GM21367 (cell line): ENCODE results near the gene PRRT1B.

Experiments used
- ATAC-seq: cut with Tn5 transposase; IDR thresholded peaks from one replicate; pipeline ENCODE4 v1.9.1; 2021; ENCODE audit not compliant: unreplicated experiment

Gene PRRT1B

DNA sequence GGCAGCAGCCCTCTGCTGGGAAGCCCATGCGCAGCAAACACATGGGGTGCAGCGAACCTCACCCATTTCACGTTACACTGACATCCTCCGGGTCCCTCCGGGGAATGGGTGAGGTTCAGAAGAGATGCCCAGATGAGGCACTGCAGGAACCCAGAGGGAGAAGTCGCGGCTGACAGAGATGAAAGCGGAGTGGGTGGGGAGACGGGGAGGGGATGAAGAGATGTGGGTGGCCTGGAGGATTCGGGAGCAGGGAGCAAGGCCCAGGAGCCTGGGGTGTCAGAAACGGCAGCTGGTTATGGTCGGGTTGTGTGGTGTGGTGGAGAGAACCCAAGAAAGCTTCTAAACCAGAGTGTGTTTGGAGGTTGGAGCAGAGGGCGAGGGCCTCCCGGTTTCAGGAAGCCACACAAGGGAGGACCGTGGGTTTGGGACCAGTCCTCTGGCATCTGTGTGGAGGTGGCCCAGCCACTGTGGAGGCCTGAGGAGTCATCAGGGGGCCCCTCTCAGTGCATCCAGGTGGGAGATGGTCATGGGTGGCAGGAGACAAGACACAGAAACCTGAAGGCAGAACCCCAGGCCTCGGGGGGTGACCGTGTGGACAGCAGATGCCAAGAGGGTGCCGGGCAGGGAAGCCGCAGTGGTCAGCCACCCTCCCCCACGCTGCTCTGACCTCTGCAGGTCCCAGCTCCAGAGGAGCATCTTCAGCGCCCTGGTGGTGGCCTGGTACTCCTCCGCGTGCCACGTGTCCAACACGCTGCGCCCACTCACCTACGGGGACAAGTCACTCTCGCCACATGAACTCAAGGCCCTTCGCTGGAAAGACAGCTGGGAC lies 22.9 kb upstream of the PRRT1B start:
- no peak for ATAC-seq

DNA sequence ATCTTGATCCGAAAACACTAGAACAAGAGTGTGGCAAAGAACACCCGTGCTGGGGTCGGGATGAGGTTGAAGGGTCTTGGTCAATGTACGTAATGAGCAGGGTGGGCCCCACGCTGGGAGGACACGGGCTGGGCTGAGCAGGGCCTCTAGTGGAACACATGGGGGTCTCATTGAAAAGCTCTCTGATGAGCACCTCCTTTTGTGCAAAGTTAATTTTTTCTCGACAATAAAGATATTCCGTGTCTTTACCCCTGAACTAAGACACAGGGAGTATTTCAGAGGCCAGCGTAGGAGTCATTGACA lies 22.3 kb upstream of the PRRT1B start:
- no peak for ATAC-seq

DNA sequence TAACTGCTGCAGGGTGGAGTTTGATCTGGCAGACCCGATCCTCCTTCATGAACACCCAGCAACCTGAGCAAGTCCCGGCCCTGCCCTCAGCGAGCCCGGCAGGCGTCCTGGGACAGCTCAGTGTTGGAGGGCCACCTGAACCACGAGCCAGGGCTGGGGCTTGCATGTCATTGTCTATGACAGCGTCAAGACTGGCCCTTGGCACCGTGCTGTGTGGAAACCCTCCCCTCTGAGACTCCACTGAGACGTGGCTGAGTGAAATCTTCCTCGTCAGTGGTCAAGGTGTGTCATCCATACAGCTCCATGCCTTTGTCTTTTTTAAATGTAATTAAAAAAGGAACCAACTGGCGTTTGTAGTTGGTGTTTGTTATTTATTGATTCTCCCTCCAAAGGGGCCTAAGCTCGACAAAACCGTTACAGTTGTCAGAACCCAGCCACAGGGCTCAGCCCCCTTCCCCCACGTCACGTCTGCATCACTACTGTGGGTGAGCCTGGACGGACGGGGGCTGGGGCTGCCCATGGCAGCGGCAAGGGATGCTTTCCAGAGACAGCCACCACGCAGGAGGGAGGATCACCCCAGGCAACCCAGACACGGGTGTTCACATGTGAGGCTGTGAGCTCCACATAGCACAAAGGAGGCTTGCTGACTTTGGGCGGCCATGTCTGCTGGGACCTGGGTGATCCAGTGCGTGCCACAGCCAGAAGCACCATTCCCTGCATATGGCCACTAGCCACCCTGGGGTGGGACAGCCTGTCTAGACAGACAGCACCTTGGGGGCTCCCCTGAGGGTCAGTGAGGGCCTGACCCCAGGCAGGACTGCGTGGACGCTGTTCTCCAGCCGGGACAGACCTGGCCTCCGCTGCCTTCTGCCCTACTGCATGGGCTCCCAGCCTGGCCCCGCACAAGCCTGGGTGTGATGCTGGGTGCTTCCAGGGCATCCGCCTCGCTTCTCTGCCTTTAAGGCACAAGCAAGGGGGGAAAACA lies 21.6 kb upstream of the PRRT1B start:
- ATAC-seq, result no peak

DNA sequence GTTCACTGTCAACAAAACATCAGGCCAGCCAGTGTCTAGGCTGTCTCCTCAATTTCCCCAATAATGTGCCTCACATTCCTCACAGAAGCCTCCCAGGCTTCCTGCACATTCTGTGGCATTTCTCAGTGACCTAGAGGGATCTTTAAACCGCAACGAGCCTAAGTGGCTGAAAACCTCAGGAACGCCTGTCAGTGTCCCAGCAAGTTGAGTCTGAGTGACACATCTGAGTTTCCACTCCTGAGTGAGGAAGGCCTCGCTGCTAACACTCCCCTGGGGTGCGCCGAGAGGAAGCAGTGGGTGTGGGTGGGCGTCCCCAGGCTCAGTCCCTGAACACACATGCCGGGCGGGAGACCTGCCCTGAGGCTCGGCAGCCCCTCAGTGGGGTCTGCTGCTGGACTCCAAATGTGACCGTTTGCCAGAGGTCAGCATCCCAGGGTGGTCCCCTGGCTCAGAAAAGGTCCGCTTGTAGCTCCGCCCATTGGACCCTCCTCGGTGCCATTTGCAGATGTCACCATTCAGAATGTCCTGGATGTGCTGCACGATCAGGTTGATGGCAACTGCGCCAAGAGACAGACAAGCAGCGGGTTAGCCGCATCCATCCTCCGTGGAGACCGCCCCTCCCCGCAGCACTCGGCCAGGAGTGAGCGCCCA lies 20.5 kb upstream of the PRRT1B start:
- no peak for ATAC-seq

DNA sequence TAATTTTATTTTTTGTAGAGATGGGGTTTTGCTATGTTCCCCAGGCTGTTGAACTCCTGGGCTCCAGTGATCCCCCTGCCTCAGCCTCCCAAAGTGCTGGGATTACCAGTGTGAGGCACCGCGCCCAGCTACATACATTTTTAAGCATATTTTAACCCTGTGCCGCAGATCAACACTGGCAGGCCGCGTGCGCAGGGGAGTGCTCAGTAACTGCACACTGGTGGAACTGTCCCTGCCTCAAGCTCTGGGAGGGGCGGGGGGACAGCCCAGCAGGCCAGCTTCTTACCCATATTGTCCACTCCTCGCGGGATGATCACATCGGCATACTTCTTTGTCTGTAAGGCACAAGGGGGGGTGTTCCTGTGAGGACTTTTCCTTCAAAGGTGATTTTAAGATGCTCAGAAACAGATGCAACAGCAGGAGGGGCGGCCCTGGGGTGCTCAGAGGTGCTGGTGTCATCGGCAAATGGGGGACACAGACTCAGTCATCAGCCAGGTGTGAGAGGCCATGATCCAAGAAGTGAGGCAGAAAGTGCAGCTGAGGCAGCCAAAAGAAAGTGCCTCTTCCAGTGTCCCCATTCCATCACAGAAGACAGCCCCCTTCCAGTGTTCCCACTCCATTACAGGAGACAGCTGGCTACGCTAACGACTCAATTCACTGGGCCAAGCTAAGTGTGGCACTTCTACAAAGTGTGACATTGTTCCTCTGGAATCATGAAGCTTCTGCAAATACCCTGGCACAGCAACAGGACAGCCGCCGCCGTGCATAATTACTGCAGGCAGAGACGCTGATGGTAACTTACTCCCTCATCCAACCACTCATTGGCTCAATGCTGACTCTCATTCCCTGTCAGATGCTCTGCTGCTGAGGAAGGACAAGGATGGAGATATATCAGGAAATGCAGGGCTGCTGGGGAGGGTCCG lies 19.4 kb upstream of the PRRT1B start:
- no peak for ATAC-seq

DNA sequence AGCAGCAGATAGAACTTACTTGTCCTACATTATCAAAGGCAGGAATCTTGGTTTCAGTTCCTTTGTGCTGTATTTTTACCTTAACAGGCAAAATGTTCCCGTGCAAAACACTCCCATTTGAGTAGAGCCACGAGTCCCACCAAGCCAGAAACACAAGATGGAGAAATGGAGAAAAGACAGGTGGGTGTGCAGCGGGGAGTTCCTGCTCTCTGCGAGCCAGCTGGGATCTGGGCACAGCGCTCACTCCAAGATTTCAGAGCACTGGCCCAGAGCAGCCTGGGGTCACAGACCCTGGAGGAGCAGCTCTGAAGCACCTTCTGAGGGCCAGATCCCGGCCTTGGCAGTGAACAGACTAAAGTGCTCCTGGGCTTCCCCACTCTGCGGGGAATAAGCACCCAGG lies 17.1 kb upstream of the PRRT1B start:
- no peak for ATAC-seq

DNA sequence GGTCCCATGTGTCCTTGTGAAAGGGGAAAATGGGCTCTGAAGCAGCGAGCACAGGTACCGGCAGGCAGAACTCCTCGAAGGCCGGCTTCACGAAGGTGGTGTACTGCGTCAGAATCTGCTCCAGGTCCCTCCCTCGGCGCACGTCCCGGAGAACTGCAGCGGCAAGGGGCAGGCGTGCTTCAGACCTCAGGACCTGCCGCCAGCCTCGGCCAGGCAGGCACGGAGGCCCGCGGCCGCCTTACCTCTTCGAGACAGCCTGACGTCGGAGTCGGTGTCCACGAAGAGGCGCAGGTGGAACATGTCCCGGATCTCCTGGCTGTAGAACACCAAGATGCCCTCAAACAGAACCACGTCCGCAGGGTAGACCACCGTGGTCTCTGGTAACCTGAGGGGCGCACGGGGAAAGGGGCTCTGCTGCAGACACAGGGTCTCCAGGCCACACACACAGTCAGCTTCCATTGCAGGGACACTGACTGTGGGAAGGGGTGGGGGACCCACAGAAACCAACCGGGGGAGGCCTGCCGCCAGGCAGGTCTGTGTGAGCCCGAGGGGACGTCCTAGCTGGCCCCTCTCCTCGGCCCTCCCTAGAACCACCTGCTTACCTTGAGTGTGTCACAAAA lies 16.3 kb upstream of the PRRT1B start:
- ATAC-seq, result no peak

DNA sequence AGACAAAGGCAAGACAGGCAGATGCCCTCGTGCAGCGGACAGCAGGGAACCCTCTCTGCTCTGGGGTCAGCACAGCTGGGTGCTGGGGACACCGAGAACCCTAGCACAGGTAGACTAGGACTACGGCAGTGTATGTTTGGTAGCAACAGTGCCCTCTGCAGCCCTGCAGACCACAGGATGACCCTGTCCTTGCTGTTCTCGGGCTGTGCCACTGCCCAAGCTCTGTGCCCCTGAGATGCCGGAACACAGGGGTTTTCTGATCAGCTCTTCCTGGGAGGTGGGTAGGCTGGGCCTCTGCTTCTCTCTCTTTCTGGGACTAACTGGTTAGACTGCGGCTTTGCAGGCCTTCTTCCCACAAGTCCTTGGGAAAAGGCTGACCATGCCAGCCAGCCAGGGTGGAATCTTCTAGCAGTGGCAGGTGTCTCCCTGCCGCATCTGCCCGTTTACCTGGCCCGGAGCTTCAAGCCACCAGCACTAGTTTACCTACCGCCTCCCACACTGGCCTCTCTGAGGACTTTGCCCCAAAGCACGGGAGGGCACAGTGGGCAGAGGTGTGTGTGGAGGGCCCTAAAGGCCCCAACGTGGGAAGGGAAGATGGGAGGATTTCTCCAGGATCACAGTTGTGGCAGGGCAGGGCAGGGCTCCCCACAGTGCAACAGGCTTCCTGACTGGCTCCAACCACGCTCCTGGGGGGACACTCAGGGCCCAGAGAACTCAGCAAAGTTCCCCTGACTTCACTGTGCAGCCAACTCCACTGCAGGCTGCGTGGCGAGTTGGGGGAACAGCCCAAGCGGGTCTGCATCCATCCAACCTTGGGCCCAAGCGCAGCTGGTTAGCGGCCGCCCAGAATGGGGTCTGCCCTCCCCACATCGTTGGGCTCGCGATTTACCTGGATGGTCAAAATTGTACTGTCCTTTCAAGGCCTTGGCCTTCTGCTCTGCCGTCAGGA lies 15.5 kb upstream of the PRRT1B start:
- no peak for ATAC-seq

DNA sequence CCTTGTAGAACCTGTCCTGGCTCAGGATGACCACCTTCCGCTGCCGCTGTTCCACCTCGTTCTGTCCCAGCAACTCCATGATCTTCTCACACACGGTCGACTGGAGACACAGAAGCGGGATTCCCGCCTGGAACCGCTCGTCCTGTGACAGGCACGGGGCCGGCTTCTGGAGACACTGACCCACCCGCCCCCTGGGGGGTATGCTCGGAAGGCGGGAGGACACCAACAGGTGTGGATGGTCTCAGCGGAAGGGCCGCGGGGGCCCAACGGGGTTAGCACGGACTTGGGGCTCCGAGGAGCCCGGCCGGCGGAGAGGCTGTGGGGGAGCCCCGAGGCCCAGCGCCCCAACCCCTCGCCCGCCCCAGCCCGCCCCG lies 14.8 kb upstream of the PRRT1B start:
- peak; percentile 4 for ATAC-seq

DNA sequence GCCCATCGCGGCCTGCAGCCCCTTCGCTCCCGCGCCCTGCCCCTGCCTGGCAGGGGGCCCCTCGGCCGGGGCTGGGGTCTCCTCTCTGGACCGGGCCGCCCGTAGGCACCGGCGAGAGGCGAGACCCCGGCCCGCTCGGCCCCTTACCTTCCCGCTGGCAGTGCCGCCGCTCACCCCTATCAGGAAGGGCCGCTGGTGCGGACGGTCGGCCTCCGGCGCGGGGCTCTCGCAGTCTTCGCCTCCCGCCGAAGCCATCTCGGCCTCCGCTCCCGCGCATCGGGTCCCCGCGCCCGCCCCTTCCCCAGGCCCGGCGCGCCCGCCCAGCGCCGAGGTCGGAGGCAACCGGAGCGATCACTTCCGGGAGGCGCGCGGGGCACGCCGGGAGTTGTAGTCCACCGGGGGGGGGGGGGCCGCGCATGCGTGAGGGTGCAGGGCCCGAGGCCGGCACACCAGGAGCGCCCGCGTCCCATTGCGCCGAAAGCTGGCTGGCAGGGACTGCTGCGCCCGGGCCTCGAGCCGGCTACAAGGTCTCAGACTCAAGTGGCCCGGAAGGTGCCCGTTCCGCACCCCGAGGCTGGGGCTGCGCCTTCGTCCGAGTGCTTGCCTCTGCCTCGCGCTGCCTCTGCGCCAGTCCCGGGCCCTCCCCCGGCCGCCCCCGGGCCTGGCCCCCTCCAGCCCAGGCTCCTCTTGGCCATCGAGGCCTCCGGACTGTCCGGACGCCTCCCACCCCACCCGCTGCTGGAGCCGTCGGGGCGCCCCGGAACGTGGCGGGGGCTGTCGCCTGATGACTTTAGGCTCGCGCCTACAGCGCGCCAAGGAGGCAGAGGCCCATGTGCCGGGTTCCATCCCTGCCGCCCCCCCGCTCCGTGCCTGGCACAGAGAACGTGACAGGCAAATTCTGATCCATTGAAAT lies 14.1 kb upstream of the PRRT1B start, which contains the start of gene UCK1:
Gene UCK1, minus strand, starts transcription at position 344 of the 913 bp plus-strand sequence. Its CDS starts 89 bp downstream, at position 255.
- ATAC-seq, result peak; percentile 76

DNA sequence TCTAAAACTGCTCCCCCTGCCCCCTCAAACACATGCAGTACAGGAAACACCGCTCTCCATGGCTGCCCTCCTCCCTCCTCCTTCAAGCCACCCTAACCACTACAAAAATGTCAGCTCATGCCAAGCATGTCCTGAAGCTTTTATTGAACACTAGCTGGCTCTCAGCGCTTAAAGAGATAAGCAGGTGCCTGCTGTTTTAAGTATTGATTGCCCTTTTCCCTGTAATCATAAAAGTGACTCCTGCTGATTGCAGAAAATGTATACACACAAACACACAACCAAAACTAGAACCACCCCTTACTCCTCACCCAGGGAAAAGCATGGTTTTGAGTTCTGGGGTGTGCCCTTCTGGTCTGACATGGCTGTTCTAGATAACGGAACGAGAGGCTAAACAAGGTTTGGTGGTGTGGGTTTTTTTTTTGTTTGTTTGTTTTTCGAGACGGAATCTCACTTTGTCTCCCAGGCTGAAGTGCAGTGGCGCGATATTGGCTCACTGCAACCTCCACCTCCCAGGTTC lies 10.5 kb upstream of the PRRT1B start:
- ATAC-seq, result no peak

DNA sequence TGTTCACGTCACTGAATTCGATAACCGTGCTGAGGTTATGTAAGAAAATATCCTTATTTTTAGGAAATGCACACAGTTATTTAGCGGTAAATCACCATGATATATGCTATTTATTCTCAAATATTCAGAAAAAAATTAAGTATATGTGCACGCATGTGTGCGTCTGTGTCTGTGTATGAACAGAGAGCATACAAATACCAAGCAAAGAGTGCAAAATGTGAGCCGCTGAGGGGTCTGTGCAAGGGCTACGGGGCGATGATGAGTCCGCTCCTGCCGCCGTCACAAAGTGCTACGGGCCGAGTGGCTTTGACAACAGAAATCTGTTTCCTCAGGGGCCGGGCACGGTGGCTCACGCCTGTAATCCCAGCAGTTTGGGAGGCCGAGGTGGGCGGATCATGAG lies 7.4 kb upstream of the PRRT1B start:
- ATAC-seq, result no peak

DNA sequence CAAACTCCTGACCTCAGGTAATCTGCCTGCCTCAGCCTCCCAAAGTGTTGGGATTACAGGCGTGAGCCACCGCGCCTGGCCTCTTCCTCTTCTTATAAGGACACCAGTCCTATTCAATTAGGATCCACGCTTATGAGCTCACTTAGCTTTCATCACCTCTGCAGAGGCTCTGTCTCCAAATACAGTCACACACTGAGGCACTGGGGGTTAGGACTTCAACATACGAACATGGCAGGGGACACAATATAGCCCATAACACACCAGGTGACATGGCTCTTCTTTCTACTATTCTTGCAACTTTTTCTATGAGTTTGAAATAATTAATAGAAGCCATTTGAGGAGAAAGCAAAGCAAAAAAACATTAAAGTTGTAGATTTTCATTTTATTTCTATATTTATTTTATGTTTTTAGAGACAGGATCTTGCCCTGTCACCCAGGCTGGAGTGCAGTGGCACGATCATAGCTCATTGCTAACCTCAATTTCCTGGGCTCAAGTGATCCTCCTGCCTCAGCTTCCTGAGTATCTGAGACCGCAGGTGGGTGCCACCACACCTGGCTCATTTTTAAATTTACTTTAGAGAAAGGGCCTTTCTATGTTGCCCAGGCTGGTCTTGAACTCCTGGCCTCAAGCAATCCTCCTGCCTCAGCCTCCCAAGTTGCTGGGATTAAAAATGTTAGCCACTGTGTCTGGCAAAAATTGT lies 6.0 kb upstream of the PRRT1B start:
- ATAC-seq, result no peak

DNA sequence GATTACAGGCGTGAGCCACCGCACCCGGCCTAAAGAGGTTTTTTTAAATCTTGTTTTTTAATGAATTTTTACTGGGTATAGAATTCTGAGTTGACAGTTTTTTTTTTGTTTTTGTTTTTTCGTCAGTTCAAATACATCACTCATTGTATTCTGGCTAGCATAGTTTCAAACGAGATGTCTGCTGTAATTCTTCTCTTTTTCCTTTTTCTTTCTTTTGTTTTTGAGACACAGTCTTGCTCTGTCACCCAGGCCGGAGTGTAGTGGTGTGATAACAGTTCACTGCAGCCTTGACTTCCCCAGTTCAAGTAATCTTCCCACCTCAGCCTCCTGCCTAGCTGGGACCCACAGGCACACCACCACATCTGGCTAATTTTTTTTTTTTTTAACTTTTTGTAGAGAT lies 2.2 kb upstream of the PRRT1B start:
- ATAC-seq, result no peak

DNA sequence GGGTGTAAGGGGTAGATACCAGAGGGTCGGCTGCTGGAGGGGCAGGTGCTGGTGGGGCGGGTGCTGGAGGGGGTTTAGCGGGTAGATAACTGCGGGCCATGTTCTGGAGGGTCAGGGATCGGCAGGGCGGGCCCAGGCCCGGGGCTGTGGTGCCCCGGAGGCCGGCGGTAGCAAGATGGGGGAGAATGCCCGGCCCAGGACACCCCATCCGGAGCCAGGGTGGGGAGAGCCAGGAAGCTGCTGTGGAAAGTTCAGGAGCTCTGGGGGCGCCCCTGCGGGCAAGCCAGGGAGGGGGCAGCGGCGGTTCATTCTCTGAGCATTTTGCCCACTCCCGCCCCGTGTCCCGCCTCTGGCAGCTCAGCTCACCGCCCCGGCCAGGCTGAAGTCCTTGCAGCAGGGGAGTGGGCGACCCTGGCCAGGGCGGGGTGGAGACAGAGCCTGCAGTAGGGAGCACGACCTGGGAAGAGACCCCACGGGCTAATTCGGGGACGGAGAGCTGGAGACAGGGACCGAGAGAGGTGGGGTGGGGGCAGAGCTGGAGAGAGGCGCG lies 538 bp downstream of the PRRT1B start:
- no peak for ATAC-seq

DNA sequence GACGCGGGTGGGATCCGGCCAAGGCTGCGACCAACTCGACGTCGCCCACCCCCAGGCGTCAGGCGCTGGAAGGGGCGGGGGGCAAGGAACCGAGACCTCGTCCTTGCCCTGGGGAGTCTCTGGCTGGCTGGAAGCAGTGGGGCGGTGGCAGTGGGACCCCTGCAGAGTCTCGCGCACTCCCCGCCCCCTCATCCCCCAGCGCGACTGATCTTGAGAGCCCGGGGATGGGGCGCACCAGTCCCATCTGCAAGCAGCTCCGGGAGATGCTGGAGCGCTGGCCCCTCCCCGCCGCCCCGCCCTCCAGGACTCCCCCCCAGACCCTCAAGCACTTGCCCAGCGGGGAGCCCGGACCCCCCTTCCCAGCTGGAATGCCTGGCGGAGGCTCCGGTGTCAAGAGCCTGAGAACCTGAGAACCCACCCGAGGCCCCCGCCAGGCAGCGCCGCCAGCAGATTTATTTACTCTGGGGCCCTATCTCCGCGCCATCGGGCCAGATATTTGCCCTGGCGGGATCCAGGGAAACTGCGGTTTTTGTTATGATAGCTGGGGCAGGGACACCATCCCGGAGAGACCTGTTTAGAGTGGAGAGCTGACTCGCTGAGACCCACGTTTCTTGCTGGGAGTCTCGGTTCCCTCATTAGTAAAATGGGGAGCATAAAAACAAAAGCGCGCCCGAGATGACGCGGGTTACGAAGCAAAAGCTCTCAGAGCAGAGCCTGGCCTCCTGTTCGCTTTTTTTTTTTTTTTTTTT lies 1.2 kb downstream of the PRRT1B start:
- no peak for ATAC-seq
